GM12864 (cell line): ENCODE results near the gene ERF.

Experiments used
- DNase-seq: peaks from one replicate; pipeline ENCODE4 v3.0.0-alpha.2; 2011; ENCODE audit warnings: low read depth
- H3K4me3 ChIP-seq: 2 replicates; pipeline ENCODE4 v1.5.1; 2011; ENCODE audit warnings: mild to moderate bottlenecking, low read depth, low read length, control low read depth
- TF ChIP-seq, protein P1 (sequence below): IDR thresholded peaks from 2 replicates; pipeline ENCODE4 v1.5.1; 2011; ENCODE audit warnings: low read depth, mild to moderate bottlenecking, moderate library complexity, low read length, control low read depth, inconsistent platforms; ENCODE audit errors: missing control alignments

The ERF gene

DNA sequence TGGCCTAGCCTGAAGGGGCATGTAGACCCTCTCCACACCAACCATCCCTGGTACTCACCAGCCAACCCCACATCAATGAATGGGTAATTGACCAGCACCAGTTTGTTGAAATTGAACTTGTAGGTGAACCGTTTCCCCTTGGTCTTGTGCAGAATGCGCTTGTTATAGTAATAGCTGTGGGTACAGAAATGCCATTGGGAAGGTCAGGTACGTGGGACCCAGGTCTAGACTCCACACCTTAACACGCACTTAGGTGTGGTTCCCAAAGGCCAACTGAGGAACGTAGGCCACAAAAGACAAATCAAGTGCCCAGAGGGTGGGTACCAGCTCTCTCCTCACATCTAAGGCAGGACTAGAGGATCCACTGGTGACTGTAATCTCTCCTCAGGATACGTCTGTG lies 5.2 kb downstream of the ERF start:
- TF ChIP-seq, protein P1, sequence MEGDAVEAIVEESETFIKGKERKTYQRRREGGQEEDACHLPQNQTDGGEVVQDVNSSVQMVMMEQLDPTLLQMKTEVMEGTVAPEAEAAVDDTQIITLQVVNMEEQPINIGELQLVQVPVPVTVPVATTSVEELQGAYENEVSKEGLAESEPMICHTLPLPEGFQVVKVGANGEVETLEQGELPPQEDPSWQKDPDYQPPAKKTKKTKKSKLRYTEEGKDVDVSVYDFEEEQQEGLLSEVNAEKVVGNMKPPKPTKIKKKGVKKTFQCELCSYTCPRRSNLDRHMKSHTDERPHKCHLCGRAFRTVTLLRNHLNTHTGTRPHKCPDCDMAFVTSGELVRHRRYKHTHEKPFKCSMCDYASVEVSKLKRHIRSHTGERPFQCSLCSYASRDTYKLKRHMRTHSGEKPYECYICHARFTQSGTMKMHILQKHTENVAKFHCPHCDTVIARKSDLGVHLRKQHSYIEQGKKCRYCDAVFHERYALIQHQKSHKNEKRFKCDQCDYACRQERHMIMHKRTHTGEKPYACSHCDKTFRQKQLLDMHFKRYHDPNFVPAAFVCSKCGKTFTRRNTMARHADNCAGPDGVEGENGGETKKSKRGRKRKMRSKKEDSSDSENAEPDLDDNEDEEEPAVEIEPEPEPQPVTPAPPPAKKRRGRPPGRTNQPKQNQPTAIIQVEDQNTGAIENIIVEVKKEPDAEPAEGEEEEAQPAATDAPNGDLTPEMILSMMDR: no peak
- DNase-seq: no peak

DNA sequence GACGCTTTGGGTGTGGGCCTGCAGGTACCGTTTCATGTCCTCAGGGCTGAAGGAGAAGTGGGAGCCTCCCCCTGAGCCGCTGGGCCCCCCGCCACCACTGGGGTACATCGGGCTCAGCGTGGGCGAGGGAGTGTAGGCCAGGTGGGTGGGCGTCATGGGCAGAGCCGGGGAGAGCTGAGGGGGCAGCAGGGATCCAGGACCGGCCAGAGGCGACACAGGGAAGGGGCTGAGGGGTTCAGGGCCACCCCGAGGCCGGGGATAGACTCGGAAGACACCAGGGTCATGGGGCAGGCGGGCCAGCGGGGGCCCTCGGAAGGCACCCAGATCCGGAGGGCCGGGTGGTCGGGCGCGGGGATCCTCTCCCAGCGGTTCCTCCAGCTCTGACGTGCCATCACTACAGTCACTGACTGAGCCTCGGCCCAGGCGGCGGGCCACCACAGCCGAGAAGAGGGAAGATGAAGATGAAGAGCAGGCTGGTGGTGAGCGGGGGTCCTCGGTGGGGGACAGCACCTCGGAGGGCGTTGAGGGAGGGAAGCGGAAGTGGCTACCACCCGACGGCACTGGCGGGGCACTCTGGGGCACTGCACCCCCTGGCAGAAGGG lies 5.7 kb downstream of the ERF start:
- H3K4me3 ChIP-seq: no peak overlapping the region
- TF ChIP-seq, protein P1: no peak
- DNase-seq: no peak

More for the DNA sequence above, 5.2 kb downstream of the ERF start:
- no peak overlapping the region for H3K4me3 ChIP-seq

DNA sequence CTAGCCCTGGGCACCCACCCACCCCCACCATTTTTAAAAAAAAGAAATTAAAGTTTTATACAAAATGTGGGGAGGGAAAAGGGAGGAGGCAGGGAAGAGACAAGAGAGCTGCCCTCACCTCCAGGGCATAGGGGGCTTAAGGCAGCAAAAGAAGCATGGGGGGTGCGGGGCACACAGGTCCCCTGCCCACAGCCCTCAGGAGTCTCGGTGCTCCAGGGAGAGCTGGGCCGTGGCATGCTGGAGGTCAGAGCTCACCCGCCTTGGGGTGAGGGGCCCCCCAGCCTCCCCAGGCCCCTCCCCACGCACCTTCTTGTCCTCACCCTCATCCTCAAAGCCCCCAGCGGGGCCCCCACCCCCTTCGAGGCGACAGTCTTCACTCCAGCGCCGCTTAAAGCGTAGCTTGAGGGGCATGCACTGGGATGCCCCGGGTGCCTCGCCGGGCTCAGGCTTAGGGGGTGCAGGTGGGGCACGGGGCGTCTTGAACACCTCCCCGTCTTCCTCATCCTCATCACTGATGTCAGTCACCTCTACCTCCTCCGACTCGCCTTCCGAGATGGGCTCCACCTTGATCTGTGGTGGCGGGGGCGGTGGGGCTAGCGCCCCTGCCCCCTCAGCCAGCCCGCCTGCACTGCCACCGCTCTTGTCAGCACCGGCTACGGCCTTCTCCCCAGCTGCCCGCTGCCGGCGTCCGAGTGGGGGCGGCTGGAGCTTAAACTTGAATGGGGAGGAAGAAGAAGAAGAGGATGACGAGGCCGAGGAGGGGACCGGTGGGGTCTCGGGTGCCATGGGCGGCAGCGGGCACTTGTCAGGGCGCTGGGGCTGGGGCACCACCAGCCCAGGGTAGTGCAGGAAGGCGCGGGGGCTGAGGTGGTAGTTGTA lies 6.4 kb downstream of the ERF start:
- DNase-seq: no peak
- TF ChIP-seq, protein P1: no peak
- no peak overlapping the region for H3K4me3 ChIP-seq

DNA sequence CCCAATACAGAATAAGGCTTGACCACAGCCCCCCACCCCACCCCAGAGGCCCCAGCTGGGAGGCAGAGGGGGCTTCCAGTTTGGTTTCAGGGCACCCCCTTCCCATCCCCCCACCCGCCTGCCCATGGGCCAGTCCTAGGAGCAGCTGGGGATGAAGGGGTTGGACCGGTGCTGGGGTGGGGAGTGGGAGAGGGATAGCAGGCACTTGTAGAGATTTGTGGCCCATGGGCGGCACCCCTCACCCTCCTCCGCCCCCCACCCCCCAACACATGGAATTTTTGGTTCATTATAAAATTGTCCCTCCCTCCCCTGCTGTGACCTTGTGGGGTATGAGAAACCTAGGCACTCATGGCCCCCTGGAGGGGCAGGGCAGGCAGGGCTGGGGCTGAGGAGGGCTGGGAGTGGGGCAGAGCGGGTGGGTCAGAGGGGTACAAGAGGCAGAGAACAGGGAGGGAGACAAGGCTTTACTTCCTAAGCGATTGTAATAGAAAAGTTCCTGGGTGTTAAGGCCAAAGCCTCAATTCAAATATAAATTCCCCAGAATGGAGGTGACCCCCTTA lies 7.2 kb downstream of the ERF start:
- no peak overlapping the region for H3K4me3 ChIP-seq
- TF ChIP-seq, protein P1: no peak
- DNase-seq: no peak

DNA sequence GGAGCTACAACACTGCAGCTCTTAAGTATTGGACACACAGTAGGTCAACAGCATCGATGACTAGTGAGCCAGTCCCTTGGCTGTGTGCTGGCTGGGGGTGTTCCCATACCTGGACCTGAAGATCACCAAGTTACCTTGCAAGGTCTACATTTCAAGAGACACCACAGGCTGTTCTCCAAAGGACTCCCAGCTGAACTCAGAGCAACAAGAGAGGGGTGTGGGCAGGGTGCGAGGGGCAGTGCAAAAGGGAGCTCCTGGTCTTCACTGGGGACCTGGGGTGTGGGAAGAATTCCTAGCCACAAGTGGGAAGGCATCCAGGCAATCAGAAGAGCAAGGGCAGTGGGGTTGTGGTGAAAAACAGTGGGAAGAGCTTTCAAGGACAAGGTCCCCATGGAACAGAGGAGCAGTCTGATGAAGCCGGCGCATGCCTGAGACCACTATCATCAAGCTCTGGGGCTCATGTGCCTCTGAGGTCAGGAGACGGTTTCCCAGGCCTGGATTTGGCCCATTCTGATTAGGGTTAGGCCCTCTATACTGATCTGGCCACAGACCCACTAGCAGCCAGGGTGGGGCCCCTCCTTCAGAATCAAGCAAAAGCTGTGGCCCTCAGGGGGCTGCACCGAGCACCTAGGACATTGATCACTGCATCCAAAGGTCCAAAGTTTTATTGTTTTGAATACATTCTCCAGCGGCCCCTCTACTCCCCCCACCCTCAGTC lies 7.8 kb downstream of the ERF start:
- DNase-seq: no peak
- no peak overlapping the region for H3K4me3 ChIP-seq
- TF ChIP-seq, protein P1: no peak

DNA sequence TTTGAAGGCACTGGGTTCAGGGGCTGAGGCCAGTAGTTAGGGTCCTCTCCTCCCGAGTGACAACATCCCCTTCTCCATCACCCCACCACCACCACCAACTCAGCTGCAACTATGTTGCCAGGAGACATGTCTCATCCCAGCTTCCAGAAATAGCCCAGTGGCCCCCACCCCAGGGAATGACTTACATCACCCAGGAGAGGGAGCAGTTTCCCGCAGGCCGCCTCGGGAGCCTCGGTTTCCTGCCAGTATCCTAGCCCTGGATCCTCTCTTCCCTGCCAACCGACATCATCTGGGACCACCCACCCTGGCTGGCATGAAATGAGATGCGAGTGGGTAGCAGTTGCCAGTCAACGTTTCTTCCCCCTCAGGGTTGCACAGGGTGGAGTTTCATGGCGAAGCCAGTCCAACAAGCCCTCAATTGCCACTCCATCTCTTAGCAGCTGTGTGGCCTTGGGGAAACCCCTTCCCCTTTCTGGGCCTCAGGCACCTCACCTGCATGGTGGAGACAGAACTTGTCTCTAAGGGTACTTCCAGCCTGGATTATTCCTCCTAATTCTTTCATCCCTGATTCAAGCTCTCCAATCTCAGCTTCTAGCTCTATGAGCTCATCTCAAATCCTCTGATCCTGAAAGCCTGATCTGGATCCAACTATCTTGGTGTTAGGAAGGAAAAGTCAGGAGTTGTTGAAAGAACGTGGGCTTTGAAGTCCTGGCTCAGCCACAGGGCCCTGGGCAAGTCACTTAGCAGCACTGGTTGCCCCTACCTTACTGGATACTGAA lies 8.6 kb downstream of the ERF start:
- no peak overlapping the region for H3K4me3 ChIP-seq
- TF ChIP-seq, protein P1: no peak

More for the DNA sequence above, 8.6 kb downstream of the ERF start:
- DNase-seq: no peak
